Body of pancreas (tissue), 4 donors: ENCODE measurements around the gene TRIM56.

Experiments
- POLR2A ChIP-seq, 3 donors: fragments of 450-650 bp; IDR thresholded peaks; one replicate each; pipeline ENCODE4 v1.6.1; 2016; ENCODE audit warnings: antibody characterized with exemption in 3 of 3, mild to moderate bottlenecking in 2 of 3
- TF ChIP-seq, protein P1 (sequence below), 7 experiments: fragments of 450-650 bp in 4 of 7; fragments of 200-600 bp in 3 of 7; sonication (generic) in 3 of 7; IDR thresholded peaks; one replicate each; pipeline ENCODE4 v1.5.1; 2016 to 2019; ENCODE audit warnings: antibody characterized with exemption in 7 of 7

DNA sequence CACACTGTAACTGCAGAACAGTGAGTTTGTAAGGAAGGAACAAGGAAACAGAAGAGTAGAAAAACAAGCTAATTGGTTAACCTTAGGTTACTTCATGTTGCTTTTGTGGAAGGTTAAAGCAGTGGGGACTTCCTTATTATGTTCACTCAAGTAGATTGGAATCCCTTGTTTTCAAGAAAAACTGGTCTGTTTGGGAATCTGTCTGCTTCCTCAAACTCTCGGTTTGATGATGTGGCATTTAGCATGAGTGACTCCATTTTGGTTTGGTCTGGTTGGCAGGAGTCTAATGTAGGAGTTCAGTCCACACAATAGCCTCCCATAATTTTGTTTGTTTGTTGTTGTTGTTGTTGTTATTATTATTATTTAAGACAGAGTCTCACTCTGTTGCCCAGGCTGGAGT is 3.8 kb upstream of the TRIM56 start:
- TF ChIP-seq, protein P1, sequence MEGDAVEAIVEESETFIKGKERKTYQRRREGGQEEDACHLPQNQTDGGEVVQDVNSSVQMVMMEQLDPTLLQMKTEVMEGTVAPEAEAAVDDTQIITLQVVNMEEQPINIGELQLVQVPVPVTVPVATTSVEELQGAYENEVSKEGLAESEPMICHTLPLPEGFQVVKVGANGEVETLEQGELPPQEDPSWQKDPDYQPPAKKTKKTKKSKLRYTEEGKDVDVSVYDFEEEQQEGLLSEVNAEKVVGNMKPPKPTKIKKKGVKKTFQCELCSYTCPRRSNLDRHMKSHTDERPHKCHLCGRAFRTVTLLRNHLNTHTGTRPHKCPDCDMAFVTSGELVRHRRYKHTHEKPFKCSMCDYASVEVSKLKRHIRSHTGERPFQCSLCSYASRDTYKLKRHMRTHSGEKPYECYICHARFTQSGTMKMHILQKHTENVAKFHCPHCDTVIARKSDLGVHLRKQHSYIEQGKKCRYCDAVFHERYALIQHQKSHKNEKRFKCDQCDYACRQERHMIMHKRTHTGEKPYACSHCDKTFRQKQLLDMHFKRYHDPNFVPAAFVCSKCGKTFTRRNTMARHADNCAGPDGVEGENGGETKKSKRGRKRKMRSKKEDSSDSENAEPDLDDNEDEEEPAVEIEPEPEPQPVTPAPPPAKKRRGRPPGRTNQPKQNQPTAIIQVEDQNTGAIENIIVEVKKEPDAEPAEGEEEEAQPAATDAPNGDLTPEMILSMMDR (IDR thresholded peaks at IDR 0.05), result no peak
- no peak for TF ChIP-seq POLR2A (IDR thresholded peaks at IDR 0.05)
